Measurements from ENCODE around the gene CIAPIN1.
"Not testable (repeated sequence)": the region's sequence is repeated elsewhere in the genome, so short reads cannot be mapped to it uniquely, and the experiment has no call there.

CIAPIN1 gene

GRCh38 chr16:57403965-57404817 lies 43.0 kb downstream of the CIAPIN1 start, which contains the start of gene CCL17:
CCL17 (plus strand) TSS chr16:57404767; CDS start chr16:57413933, 9,166 bp downstream.
- DNase-seq = no peak

GRCh38 chr16:57401943-57402640 lies 45.1 kb downstream of the CIAPIN1 start:
- DNase-seq = no peak

- not testable (repeated sequence) for DNase-seq
Measured at GRCh38 chr16:57397493-57397892, 49.7 kb downstream of the CIAPIN1 start.

GRCh38 chr16:57396786-57397185 lies 50.4 kb downstream of the CIAPIN1 start:
- DNase-seq = no peak

GRCh38 chr16:57395026-57395425 lies 52.2 kb downstream of the CIAPIN1 start:
- DNase-seq = no peak

GRCh38 chr16:57394444-57394843 lies 52.7 kb downstream of the CIAPIN1 start:
- no peak for DNase-seq

- DNase-seq = no peak
Measured at GRCh38 chr16:57392694-57393093, 54.5 kb downstream of the CIAPIN1 start.

GRCh38 chr16:57391708-57392107 lies 55.5 kb downstream of the CIAPIN1 start:
- DNase-seq = no peak

- no peak for DNase-seq
Measured at GRCh38 chr16:57391300-57391699, 55.9 kb downstream of the CIAPIN1 start.

GRCh38 chr16:57390636-57391295 lies 56.4 kb downstream of the CIAPIN1 start:
- DNase-seq = no peak

GRCh38 chr16:57389087-57389468 lies 58.1 kb downstream of the CIAPIN1 start:
- no peak for DNase-seq

- DNase-seq = no peak
Measured at GRCh38 chr16:57388359-57389086, 58.7 kb downstream of the CIAPIN1 start.

- DNase-seq = no peak
Measured at GRCh38 chr16:57387598-57388354, 59.4 kb downstream of the CIAPIN1 start.

GRCh38 chr16:57386381-57386951 lies 60.7 kb downstream of the CIAPIN1 start:
- DNase-seq = no peak

- no peak for DNase-seq
Measured at GRCh38 chr16:57385083-57385482, 62.1 kb downstream of the CIAPIN1 start.

GRCh38 chr16:57384248-57385070 lies 62.7 kb downstream of the CIAPIN1 start:
- DNase-seq = no peak

GRCh38 chr16:57383276-57384247 lies 63.6 kb downstream of the CIAPIN1 start:
- DNase-seq = no peak

- no peak for DNase-seq
Measured at GRCh38 chr16:57382535-57383275, 64.5 kb downstream of the CIAPIN1 start.

All from activated CD4-positive, alpha-beta T cell treated with anti-CD3 and anti-CD28 coated beads for 1 hour (primary cell).